ENCODE results near the gene WBP2.
"Not testable (repeated sequence)": the region's sequence is repeated elsewhere in the genome, so short reads cannot be mapped to it uniquely, and the experiment has no call there.

WBP2 gene

DNA sequence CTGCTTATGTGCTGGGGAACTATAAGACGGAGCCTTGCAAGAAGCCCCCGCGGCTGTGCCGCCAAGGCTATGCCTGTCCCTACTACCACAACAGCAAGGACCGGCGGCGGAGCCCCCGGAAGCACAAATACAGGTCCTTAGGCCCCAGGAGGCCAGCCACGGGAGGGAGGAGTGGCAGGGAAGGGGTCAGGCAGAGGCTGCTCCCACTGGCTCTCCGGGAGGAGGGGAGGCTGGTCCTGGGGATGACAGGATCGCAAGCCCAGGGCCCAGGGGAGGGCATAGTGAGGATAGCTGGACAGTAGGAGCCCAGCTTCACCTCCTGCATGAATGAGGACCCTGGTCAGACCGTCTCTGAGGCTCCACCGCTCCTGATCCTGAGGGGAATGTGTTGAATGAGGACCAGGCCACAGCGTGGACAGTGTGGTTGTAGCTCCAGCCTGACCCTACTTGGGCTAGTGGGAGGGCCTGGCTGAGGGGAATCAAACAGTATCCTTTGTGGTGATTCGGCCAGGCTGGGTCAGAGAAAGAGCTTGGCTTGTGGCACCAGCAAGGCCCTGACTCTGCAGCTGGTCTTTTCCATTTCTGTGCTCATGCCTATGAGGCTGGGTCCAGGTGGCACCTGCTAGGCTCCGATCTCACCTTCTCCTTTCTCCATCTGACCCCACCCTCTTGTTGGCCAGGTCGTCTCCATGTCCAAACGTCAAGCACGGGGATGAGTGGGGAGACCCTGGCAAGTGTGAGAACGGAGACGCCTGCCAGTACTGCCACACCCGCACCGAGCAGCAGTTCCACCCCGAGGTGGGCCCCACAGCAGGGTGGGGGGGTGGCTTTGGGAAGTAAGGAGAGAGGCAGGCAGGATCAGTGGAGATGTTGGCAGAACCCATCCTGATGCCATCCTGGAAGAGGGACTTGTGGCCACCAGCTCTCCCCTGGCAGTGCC is 41.8 kb downstream of the WBP2 start:
- DNase-seq (ENCODE audit: low spot score): no peak

DNA sequence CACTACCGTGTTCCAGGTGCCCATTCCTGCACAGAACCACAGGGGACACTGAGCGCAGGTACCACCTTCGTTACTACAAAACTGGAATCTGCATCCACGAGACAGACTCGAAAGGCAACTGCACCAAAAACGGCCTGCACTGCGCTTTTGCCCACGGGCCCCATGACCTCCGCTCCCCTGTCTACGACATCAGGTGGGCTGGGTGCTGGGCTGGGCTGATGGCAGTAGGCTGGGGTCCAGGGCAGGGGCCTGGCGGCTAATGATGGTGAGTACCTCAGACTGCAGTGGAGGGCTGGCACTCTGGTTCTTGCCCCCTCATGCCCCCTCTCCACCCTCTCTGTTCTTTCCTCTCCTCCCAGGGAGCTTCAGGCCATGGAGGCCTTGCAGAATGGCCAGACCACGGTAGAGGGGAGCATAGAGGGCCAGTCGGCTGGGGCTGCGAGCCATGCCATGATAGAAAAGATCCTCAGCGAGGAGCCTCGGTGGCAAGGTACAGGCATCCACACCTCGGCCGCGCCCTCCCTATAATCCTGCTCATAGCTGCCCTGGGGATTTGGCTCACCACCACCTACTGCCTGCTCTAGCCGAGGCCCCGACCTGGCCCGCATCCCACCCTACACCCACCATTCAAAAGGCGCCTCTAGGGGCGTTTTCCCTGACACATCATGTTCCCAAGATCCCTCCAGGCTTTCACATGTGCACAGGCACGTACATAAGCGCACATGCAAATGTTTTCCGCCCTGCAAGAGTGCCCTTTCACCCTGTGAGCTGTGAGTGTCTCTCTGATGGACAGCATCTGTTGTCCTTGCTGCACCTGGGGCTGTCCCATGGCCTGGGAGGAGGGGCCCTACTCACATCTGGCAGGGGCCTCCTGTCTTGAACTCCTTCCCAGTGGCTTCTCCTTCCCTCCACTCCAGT is 42.8 kb downstream of the WBP2 start:
- no peak for DNase-seq (ENCODE audit: low spot score)

DNA sequence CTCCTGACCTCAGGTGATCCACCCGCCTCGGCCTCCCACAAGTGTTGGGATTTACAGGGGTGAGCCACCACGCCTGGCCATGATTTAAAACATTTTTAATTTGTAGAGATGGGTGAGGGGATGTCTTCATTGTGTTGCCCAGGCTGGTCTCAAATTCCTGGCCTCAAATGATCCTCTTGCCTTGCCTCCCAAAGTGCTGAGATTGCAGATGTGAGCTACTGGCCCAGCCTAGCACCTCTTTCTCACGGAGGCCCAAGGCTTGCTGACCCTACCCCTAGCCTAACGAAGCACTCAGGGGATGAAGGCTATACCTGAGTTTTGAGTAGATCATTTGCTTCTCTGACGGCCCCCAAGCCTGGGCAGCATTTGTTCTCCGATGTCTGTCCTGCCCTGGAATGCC is 44.0 kb downstream of the WBP2 start:
- no peak for DNase-seq (ENCODE audit: low spot score)

DNA sequence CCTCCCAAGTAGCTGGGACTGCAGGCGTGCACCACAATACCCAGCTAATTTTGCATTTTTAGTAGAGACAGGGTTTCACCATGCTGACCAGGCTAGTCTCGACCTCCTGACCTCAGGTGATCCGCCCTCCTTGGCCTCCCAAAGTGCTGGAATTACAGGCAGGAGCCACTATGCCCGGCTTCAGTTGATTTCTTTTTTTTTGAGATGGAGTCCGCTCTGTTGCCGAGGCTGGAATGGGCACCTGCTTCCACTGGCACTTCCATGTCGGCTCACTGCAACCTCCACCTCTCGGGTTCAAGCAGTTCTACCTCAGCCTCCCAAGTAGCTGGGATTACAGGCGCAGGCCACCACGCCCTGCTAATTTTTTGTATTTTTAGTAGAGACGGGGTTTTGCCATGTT is 44.4 kb downstream of the WBP2 start:
- DNase-seq (ENCODE audit: low spot score): not testable (repeated sequence)

DNA sequence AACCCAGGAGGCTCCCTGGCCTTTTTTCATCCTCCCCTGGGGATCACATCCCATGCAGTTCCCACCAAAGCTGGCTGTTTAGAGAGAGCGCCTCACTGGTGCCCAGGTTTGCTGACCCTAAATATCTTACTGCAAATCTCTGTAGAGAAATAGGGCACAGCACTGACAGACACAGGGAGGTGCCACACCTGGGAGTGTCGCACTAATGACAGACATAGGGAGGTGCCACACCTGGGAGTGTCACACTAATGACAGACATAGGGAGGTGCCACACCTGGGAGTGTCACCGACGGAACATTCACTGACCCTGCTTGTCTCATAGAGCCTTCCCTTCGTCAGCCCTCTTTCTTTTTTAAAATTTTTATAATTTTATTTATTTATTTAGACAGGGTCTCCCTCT is 44.9 kb downstream of the WBP2 start:
- no peak for DNase-seq (ENCODE audit: low spot score)

DNA sequence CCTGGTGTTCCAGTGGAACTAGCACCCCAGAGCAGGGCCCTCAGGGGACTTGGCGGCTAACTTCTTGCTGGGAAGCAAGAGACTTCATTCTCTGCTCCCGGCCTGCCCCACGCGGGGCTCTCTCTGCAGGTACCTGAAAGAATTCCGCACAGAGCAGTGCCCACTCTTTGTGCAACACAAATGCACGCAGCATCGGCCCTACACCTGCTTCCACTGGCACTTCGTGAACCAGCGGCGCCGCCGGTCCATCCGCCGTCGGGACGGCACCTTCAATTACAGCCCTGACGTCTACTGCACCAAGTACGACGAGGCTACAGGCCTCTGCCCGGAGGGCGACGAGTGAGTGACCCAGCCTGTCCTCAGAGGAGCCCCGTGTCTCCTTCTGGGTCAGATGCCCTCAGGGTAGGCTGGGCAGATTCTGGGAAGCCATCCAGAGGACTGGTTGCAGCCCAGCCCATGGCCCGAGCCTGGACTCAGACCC is 45.5 kb downstream of the WBP2 start:
- DNase-seq (ENCODE audit: low spot score): no peak

DNA sequence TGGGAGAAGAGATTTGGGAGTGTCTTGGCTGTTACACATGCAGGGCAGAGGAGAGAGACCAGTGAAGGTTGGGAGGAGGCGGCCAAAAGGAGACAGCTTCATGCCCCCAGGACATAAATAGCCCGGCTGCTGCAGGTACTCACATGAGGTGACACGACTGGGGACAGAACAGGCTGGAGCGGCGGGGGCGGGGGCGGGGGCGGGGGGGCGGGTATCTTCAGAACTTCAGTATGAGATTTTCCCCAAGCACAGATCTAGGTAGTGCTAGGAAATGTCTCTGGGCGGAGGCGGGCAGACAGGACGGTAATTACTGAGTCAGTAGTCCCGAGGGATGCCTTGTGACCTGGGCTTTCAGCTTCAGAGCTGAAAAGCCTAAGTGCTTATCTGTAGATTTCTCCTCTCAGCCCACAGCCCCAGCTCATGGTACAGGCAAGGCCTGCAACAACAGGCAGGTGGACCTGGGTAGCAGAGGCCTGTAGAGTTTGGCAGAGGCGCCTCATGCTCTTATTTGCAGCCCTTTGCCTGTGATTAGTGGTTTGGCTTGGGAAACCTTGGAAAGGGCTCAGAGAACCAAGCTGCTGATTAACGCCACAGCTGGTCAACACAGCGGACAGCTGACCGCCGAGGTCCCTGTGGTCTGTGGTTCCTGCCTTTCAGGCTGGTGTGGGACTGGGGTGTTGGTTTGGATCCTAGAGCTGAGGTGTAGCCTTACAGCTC is 46.1 kb downstream of the WBP2 start:
- no peak for DNase-seq (ENCODE audit: low spot score)

DNA sequence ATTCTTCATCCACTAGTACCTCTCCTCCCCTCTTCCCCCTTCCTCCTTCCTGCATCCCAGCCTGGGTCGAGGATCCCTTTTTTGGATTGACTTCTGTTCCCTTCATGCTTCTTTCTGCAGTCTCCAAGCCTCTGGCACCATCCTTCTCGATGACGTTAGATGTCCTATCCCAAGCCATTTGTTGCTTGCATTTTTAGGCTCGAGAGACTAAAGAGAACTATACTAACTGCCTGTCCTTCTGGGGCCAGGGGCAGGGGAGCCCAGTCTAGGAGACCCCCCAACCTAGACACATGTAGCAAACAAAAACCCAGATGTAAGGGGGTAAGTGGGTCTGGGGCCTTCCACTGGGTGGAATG is 46.6 kb downstream of the WBP2 start:
- no peak for DNase-seq (ENCODE audit: low spot score)

DNA sequence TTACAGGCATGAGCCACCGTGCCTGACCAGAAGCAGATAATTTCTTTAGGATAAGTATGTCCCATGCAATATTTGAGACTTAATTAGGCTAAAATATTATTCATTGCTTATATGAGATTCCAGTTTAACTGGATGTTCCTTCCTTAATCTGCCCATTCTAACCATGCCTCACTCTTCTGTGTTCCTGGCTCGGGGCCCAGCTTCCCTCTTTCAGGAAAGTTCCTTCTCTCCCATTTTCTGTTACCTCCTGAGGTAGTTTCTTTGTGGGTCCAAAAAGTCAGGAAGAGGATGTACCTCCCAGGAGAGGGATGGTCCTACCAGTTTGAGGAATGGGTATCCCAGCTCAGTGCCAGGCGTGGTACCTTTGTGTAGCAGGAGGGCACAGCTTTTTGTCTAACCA is 47.3 kb downstream of the WBP2 start:
- no peak for DNase-seq (ENCODE audit: low spot score)

DNA sequence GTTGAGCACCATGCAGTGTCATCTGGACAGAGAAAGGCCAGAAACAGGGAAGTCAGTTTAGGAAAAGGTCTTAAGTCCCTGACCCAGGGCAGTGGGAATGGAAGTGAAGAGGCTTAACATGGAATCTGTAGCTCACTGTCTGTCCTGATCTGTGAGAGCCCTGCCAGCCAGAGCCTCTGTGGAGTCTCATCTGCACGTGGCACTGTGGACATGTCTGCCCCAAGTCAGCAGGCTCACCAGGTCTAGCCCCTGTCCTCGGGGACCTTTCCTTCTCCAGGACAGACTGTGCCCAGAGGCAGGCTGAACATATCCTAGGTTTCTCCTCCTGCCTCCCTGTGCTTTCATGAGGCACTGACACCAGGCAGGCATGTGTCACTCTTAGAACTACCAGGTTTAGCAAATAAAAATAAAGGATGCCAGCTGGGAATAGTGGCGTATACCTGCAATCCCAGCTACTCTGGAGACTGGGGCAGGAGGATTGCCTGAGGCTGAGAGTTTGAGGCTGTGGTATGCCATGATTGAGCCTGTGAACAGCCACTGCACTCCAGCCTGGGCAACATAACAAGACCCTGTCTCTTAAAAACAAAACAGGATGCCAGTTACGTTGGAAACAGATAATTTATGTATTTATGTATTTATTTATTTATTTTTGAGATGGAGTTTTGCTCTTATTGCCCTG is 48.2 kb downstream of the WBP2 start:
- no peak for DNase-seq (ENCODE audit: low spot score)

DNA sequence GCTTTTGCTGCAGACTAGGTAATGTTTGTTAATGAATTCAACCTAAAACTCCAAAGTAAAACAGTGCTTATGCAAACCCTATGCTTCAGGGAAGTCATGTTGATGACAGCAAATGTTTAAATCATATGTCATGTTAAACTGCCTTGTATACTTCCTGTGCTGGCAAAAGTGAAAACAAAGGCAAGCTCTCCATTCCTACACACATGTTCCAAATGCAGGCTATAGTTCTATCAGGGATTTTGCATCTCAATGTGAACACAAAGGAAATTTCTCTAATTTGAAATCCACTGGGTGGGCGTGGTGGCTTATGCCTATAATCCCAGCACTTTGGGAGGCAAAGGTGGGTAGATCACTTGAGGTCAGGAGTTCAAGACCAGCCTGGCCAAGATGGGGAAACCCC is 51.3 kb downstream of the WBP2 start:
- DNase-seq (ENCODE audit: low spot score): no peak

DNA sequence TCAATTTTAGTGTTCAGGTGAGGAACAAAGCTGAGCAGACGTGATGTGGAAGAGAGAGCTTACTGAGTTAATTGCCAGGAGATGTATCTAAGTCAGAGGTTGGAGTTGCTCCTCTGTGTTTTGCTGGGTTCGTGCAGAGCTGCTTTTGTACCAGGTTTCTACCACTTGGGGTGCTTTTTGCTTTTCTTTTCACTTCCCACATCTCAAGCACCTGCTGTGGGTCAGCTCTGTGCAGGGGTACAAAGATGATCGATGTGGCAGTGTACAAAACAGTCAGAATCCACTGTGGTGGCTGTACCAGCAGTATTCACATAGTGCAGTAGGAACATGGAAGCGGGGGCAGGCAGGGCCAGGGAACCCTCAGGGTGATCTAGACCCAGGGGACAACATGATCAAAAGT is 55.7 kb downstream of the WBP2 start:
- DNase-seq (ENCODE audit: low spot score): no peak

DNA sequence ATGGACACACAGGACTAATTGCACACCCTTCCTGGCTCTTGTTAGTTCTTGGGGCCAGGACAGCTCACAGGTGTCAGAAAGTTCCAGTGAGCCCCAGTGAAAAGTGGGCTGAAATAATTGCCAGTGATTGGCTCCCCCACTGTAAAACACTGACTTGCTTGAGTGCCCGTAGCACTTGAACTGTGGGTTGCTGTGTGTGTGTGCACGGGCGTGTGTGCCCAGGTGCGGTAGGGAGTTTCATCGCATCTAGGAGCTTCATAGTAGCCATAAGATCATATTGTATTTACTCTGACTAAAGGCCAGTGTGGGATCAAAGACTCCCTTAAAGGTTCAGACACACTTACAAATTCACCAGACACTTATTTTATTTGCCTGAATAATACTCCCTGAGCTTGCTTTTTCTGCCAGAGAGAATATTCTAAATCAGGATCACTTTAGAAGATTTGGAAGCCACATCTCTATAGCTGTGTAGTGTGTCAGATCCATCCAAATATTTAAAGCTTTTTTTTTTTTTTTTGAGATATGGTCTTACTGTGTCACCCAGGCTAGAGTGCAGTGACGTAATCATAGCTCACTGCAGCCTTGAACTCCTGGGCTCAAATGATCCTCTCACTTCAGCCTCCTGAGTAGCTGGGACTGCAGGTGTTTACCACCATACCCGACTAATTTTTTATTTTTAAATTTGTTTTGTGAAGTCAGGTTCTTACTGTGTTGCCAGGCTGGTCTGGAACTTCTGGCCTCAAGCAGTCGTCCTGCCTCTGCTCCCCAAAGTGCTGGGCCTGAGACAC is 59.1 kb downstream of the WBP2 start:
- DNase-seq (ENCODE audit: low spot score): no peak
